GM18505 (cell line): ENCODE data around the gene SUCLG2.
"Not testable (repeated sequence)": the region's sequence is repeated elsewhere in the genome, so short reads cannot be mapped to it uniquely, and the experiment has no call there.

ENCODE experiments used
- ATAC-seq: cut with Tn5 transposase; IDR thresholded peaks from one replicate; pipeline ENCODE4 v1.9.1; 2021; ENCODE audit not compliant: unreplicated experiment
- POLR2A ChIP-seq: IDR thresholded peaks from 4 replicates; pipeline ENCODE4 v1.6.1; 2011; ENCODE audit warnings: borderline replicate concordance; ENCODE audit not compliant: insufficient read depth, insufficient read length; ENCODE audit errors: extremely low read depth

SUCLG2 gene

DNA sequence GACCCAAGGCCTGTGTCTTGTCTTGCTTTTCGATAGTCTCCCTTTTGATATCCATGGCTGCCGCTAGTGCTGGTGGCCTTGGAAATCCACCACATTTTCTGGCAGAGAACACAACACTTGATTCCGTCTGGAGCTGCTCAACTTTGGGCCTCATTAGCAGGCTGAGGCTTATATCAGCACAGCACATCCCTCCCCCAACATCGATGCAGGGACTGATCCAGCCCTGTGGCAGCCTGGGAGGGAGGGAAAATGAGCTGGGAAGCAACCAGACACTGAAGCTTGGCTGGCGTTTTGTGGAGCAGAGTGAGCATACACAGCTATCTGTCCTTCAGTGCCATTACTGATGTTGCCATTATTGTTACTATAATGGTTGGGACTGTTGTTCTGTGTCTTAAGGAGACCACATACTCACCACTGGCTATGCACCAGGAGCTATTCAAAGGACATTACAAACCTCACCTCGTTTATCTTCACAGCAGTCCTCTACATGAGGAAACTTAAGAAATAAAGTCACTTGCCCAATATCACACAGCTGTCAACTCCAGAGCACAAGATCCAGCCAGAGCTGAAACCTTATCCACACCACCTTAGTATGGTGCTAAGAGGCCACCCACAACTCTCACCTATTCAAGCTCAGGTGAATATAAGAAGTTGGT lies 102.9 kb downstream of the SUCLG2 start:
- ATAC-seq = no peak

DNA sequence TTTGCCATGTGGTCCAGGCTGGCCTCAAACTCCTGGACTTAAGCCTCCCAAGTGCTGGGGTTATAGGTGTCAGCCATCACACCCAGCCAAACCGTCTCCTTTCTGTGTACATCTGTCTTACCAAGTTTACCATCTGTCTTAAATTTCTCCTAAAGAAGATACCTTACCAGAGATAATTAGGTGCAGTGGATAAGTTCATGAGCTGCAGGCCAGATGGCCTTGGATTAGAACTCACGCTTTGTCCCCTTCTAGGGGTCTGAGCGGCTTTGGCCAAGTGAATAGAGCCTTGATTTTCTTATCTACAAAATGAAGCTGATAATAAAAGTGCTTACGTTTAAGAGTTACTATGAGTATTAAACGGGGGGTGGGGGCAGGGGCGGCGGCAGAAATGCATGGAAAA lies 103.9 kb downstream of the SUCLG2 start:
- TF ChIP-seq POLR2A = no peak
- ATAC-seq = no peak

More for the DNA sequence above, 102.9 kb downstream of the SUCLG2 start:
- no peak for TF ChIP-seq POLR2A

DNA sequence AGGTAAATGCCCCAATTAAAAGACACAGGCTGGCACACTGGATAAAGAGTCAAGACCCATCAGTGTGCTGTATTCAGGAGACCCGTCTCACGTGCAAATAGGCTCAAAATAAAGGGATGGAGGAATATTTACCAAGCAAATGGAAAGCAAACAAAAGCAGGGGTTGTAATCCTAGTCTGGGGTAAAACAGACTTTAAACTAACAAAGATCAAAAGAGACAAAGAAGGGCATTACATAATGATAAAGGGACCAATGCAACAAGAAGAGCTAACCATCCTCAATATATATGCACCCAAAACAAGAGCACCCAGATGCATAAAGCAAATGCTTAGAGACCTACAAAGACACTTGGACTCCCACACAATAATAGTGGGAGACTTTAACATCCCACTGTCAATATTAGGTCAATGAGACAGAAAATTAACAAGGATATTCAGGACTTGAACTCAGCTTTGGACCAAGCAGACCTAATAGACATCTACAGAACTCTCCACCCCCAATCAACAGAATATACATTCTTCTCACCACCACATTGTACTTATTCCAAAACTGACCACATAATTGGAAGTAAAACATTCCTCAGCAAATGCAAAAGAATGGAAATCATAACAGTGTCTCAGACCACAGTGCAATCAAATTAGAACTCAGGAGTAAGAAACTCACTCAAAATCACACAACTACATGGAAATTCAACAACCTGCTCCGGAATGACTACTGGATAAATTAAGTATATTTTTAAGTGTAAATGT lies 111.7 kb downstream of the SUCLG2 start:
- not testable (repeated sequence) for ATAC-seq

DNA sequence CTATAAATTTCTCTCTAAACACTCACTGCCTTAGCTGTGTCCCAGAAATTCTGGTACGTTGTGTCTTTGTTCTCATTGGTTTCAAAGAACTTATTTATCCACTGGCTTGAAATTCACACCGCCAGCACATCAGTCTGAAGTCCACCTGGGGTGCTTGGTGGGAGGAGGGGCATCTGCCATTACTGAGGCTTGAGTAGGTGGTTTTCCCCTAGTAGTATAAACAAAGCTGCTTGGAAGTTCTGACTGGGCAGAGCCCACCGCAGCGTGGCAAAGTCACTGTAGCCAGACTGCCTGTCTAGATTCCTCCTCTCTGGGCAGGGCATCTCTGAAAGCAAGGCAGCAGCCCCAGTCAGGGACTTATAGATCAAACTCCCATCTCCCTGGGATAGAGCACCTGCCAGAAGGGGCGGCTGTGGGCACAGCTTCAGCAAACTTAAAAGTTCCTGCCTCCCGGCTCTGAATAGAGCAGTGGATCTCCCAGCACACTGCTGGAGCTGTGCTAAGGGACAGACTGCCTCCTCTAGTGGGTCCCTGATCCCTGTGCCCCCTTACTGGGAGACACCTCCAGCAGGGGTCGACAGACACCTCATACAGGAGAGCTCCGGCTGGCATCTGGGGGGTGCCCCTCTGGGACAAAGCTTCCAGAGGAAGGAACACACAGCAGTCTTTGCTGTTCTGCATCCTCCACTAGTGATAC lies 114.1 kb downstream of the SUCLG2 start:
- no peak for ATAC-seq
- TF ChIP-seq POLR2A = no peak

DNA sequence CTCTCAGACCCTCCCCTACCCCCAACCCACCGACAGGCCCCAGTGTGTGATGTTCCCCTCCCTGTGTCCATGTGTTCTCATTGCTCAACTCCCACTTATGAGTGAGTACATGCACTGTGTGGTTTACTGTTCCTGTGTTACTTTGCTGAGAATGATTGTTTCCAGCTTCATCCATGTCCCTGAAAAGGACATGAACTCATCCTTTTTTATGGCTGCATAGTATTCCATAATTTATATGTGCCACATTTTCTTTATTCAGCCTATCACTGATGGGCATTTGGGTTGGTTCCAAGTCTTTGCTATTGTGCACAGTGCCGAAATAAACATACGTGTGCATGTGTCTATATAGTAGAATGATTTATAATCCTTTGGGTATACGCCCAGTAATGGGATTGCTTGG lies 117.2 kb downstream of the SUCLG2 start:
- ATAC-seq = not testable (repeated sequence)

DNA sequence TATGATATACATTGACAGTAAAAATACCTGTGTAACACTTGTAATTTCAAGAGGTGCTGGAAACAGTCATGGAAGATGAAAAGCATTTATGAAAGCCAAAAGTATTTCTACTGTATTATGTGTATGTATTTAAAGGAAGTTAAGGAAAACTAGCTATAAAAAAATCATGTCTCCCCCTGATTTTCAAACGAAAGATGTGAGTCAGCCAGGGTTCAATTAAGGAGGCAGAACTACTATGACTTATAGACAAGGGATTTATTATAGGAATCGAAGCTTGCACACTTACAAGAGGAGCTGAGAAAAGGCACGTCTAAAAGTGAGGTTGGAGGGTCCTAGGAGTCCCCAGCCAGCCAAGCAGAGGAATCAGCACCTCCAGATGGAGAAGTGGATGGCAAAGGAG lies 119.4 kb downstream of the SUCLG2 start:
- no peak for ATAC-seq
- TF ChIP-seq POLR2A = no peak

DNA sequence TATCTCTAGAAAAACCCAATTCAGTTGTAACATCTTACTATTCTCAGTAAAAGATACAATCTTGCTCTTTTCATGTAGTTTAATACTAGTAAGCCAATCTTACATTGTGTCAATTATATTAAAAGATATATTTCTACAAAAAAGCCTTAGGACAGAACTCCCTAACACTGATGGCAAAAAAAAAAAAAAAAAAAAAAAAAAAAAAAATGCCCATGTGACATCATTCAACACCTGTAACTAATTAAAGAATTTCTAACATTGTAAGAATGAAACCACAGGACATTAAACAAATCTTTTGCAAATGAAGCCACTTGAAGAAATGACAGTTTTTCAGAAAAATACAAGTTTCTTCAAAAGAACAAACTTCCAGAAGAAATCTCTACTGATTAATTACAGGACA lies 119.8 kb downstream of the SUCLG2 start:
- ATAC-seq = no peak
- TF ChIP-seq POLR2A = no peak

DNA sequence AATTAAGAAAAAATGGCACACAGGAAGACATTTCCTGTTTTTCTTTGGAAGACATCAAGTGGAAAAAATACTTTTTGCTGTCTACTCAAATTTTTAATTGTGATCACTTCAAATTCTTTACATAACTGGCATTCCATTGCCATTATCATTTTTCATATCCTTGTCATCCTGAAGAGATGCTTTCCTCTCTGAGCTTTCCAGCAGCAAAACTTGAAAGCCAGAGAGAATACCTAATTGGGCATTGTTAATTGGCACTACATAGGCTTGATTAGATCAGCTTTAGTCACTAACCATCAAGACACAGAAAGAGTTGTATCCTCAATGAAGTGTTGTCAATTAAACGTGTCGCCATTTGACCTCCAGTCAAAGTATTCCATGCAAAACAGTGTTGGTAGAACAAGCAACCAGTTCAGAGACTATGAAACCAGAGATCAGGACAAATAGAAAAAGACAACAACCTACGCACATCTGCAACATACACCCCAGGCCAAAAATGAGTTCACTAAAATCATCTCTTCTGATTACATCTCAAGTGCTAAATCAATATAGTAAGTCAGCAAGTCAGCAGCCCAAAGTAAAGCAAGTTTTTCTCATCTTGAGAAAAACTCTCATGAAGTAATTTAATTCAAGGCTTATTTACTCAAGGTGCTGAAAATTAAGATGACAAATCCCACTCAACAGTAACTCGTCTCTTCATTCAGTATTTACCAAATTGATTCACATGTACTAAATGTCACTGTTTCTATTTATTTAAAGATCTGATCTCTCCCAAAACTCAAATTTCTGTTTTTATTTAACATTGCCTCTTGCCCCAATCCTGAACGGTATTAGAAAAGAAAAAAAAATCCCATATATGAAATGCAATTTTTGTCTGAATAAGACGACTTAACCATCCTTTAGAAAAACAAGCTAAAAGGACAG lies 123.0 kb downstream of the SUCLG2 start:
- ATAC-seq = no peak
- TF ChIP-seq POLR2A = no peak

DNA sequence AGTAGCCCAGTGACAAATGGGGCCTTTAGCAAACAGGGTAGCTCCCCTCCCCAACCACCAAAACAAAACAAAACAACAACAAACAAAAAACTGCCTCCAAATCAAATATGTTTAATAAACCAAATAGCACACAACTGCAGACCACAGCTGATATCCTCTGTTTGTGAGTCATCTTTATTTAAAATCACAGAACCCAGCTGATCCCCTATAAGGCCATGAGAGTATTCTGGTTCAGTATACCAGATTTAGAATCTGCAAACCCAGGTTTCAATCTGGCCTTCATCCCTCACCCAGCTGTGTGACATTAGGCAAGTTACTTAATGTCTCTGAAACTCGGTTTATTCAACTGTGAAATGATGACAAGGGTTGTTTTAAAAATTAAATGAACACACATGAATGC lies 124.5 kb downstream of the SUCLG2 start:
- TF ChIP-seq POLR2A = no peak
- ATAC-seq = no peak

DNA sequence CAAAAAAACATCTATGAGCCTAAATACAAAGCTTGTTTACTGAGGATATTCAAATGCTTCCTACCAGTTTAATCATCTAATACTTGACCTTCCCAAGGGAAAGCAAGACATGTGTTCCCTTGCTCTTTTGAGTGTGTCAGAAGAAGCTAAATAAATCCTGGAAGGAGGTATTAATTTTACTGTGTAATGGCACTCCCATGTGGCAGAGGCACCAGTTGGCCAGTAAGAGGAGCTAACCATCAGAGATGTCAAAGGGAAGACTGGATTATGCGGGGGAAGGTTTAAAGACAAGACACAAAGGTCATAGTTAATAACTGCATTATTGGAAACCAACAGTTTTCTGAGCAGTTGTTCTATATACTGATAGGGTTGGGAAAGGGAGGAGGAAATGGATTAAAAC lies 125.1 kb downstream of the SUCLG2 start:
- no peak for ATAC-seq
- no peak for TF ChIP-seq POLR2A

DNA sequence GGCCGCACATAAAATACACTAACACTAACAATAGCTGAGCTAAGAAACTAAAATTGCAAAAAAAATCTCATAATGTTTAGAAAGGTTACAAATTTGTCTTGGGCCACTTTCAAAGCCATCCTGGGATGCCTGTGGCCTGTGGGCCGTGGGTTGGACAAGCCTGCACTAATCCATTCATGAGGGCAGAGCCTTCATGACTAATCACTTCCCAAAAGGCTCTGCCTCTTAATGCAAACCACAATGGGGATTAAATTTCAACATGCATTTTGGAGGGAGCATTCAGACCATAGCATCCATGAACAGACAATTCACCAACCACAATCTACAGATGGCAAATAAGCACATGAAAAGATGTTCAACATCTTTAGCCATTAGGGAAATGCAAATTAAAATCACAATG lies 128.2 kb downstream of the SUCLG2 start:
- no peak for ATAC-seq
- TF ChIP-seq POLR2A = no peak

DNA sequence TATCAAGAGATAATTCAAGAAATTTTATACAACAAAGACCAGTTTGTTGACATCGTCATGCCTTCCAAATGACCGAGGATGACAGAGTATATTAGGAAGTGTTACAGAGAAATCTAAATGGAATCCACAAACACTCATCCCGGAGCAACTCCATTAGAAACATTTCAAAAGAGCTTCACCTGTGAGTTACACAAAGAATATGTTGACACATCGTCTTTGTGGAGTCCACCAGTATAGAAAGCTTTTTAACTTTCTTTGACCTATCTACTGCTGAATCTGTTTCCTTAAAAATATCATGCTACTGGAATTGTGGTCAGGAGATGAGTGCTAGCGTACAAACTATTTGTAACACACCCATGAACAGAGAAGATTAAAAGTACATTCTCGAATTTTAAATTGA lies 130.4 kb downstream of the SUCLG2 start:
- TF ChIP-seq POLR2A = no peak
- no peak for ATAC-seq

DNA sequence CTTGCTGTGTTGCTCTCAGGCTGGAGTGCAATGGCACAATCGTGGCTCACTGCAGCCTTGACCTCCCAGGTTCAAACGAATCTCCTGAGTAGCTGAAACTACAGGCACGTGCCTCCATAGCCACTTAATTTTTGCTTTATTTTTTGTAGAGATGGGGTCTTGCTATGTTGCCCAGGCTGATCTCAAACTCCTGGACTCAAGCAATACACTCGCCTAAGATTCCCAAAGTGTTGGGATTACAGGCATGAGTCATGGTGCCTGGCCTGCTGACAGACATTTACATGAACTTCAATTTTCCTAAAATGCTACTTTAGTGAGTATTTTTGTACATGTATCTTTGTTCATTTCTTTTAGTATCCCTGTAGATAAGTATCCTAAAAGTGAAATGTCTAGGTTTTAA lies 132.3 kb downstream of the SUCLG2 start:
- ATAC-seq = no peak

More for the DNA sequence above, 132.3 kb downstream of the SUCLG2 start:
- TF ChIP-seq POLR2A = no peak
